SK-N-SH treated with all-trans-retinoic acid at 6 μM for 48 hours (cell line): ENCODE measurements around the gene SUSD5.

ENCODE experiments used
- ATAC-seq: fragments of 200-7000 bp; cut with Tn5 transposase; 3 replicates; pipeline ENCODE4 v1.9.1; 2020; ENCODE audit warnings: mild to moderate bottlenecking, moderate library complexity
- ARNTL ChIP-seq: fragments of 450-650 bp; formaldehyde crosslinking; IDR thresholded peaks from 2 replicates; pipeline ENCODE4 v1.5.0; 2020; ENCODE audit warnings: low read depth, mild to moderate bottlenecking, moderate library complexity, borderline replicate concordance
- BACH2 ChIP-seq: fragments of 250-450 bp; sonication (Bioruptor Pico); IDR thresholded peaks from 2 replicates; pipeline ENCODE4 v1.9.0; 2021; ENCODE audit warnings: mild to moderate bottlenecking, borderline replicate concordance
- CSDC2 ChIP-seq: fragments of 250-450 bp; sonication (Bioruptor Pico); IDR thresholded peaks from 2 replicates; pipeline ENCODE4 v1.5.0; 2020; ENCODE audit warnings: mild to moderate bottlenecking, moderate library complexity
- CSRNP3 ChIP-seq: fragments of 250-450 bp; sonication (Bioruptor Pico); IDR thresholded peaks from 2 replicates; pipeline ENCODE4 v1.5.1; 2021; ENCODE audit warnings: mild to moderate bottlenecking, moderate library complexity
- ESRRG ChIP-seq: fragments of 250-450 bp; sonication (Bioruptor Pico); IDR thresholded peaks from 2 replicates; pipeline ENCODE4 v1.6.1; 2021; ENCODE audit warnings: mild to moderate bottlenecking
- GLIS3 ChIP-seq: fragments of 250-450 bp; sonication (Bioruptor Pico); IDR thresholded peaks from 2 replicates; pipeline ENCODE4 v1.5.0; 2020; ENCODE audit warnings: mild to moderate bottlenecking, moderate library complexity
- ISL1 ChIP-seq: fragments of 250-450 bp; sonication (Bioruptor Pico); IDR thresholded peaks from 2 replicates; pipeline ENCODE4 v2.1.2; 2022; ENCODE audit warnings: mild to moderate bottlenecking, moderate library complexity
- OSR1 ChIP-seq: fragments of 250-450 bp; sonication (Bioruptor Pico); IDR thresholded peaks from 2 replicates; pipeline ENCODE4 v1.8.0; 2022; ENCODE audit warnings: moderate library complexity, mild to moderate bottlenecking, inconsistent platforms
- PPARA ChIP-seq: fragments of 250-450 bp; sonication (Bioruptor Pico); IDR thresholded peaks from 2 replicates; pipeline ENCODE4 v1.5.0; 2020; ENCODE audit warnings: mild to moderate bottlenecking, borderline replicate concordance
- RARB ChIP-seq: fragments of 250-450 bp; sonication (Bioruptor Pico); IDR thresholded peaks from 2 replicates; pipeline ENCODE4 v1.8.0; 2021; ENCODE audit warnings: mild to moderate bottlenecking, moderate library complexity
- SNAI2 ChIP-seq: fragments of 250-450 bp; sonication (Bioruptor Pico); IDR thresholded peaks from 2 replicates; pipeline ENCODE4 v1.5.0; 2020; ENCODE audit warnings: mild to moderate bottlenecking, moderate library complexity
- TCF4 ChIP-seq: fragments of 250-450 bp; sonication (Bioruptor Pico); IDR thresholded peaks from 2 replicates; pipeline ENCODE4 v1.8.0; 2021; ENCODE audit warnings: mild to moderate bottlenecking, moderate library complexity, borderline replicate concordance
- TOX ChIP-seq: fragments of 250-450 bp; sonication (Bioruptor Pico); IDR thresholded peaks from 2 replicates; pipeline ENCODE4 v1.8.0; 2021; ENCODE audit warnings: mild to moderate bottlenecking, moderate library complexity, borderline replicate concordance
- TSHZ2 ChIP-seq: fragments of 250-450 bp; sonication (Bioruptor Pico); IDR thresholded peaks from 2 replicates; pipeline ENCODE4 v1.5.0; 2020; ENCODE audit warnings: mild to moderate bottlenecking, moderate library complexity
- ZC3H10 ChIP-seq: fragments of 250-450 bp; sonication (Bioruptor Pico); IDR thresholded peaks from 2 replicates; pipeline ENCODE4 v1.5.1; 2021; ENCODE audit warnings: mild to moderate bottlenecking, moderate library complexity
- ZFP3 ChIP-seq: fragments of 250-450 bp; sonication (Bioruptor Pico); IDR thresholded peaks from 2 replicates; pipeline ENCODE4 v1.5.0; 2020; ENCODE audit warnings: mild to moderate bottlenecking, moderate library complexity
- ZFP30 ChIP-seq: fragments of 450-650 bp; formaldehyde crosslinking; IDR thresholded peaks from 2 replicates; pipeline ENCODE4 v1.5.0; 2022; ENCODE audit warnings: mild to moderate bottlenecking, moderate library complexity
- ZNF565 ChIP-seq: fragments of 450-650 bp; formaldehyde crosslinking; conservative IDR thresholded peaks from 2 replicates; pipeline ENCODE4 v1.5.0; 2020; ENCODE audit warnings: low read depth, mild to moderate bottlenecking, moderate library complexity
- ZNF8 ChIP-seq: fragments of 450-650 bp; formaldehyde crosslinking; IDR thresholded peaks from 2 replicates; pipeline ENCODE4 v1.5.0; 2020; ENCODE audit warnings: mild to moderate bottlenecking, moderate library complexity
- TF ChIP-seq, protein P1 (sequence below): fragments of 250-450 bp; sonication (Bioruptor Pico); IDR thresholded peaks from 2 replicates; pipeline ENCODE4 v1.8.0; 2021; ENCODE audit warnings: low read depth, mild to moderate bottlenecking, moderate library complexity, borderline replicate concordance
- TF ChIP-seq, protein P2 (sequence below): fragments of 250-450 bp; sonication (Bioruptor Pico); IDR thresholded peaks from 2 replicates; pipeline ENCODE4 v1.8.0; 2020; ENCODE audit warnings: mild to moderate bottlenecking, moderate library complexity, borderline replicate concordance
- TF ChIP-seq, protein P3 (sequence below): fragments of 250-450 bp; sonication (Bioruptor Pico); IDR thresholded peaks from 2 replicates; pipeline ENCODE4 v1.5.1; 2020; ENCODE audit warnings: low read depth, mild to moderate bottlenecking, moderate library complexity

SUSD5 gene

DNA sequence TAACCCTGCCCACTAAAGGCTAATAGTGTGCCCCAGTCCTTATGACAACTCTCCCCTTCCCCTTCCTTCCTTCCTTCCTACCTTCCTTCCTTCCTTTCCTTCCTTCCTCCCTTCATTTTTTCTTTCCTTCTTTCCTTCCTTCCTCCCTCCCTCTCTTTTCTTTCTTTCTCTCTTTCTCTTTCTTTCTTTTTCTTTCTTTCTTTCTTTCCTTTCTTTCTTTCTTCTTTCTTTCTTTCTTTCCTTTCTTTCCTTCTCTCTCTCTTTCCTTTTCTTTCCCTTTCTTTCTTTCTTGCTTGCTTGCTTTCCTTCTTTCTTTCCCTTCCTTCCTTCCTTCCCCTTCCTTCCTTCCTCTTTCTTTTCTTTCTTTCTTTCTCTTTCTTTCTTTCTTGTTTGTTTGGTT lies 28.2 kb upstream of the SUSD5 start:
- TF ChIP-seq ARNTL (CRISPR knock-in tag) (no peak), TCF4 (CRISPR knock-in tag) (no peak), BACH2 (CRISPR knock-in tag) (no peak), ZNF565 (no peak), SNAI2 (no peak), TOX (CRISPR knock-in tag) (no peak), RARB (CRISPR knock-in tag) (no peak), ZFP30 (CRISPR knock-in tag) (no peak), GLIS3 (CRISPR knock-in tag) (no peak), ISL1 (CRISPR knock-in tag) (no peak), ZFP3 (no peak), CSRNP3 (CRISPR knock-in tag) (no peak), ZNF8 (CRISPR knock-in tag) (no peak), ZC3H10 (CRISPR knock-in tag) (no peak), ESRRG (CRISPR knock-in tag) (no peak), CSDC2 (no peak), TSHZ2 (no peak), PPARA (CRISPR knock-in tag) (no peak)
- TF ChIP-seq, protein P1, sequence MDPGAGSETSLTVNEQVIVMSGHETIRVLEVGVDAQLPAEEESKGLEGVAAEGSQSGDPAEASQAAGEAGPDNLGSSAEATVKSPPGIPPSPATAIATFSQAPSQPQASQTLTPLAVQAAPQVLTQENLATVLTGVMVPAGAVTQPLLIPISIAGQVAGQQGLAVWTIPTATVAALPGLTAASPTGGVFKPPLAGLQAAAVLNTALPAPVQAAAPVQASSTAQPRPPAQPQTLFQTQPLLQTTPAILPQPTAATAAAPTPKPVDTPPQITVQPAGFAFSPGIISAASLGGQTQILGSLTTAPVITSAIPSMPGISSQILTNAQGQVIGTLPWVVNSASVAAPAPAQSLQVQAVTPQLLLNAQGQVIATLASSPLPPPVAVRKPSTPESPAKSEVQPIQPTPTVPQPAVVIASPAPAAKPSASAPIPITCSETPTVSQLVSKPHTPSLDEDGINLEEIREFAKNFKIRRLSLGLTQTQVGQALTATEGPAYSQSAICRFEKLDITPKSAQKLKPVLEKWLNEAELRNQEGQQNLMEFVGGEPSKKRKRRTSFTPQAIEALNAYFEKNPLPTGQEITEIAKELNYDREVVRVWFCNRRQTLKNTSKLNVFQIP, result no peak
- TF ChIP-seq, protein P2, sequence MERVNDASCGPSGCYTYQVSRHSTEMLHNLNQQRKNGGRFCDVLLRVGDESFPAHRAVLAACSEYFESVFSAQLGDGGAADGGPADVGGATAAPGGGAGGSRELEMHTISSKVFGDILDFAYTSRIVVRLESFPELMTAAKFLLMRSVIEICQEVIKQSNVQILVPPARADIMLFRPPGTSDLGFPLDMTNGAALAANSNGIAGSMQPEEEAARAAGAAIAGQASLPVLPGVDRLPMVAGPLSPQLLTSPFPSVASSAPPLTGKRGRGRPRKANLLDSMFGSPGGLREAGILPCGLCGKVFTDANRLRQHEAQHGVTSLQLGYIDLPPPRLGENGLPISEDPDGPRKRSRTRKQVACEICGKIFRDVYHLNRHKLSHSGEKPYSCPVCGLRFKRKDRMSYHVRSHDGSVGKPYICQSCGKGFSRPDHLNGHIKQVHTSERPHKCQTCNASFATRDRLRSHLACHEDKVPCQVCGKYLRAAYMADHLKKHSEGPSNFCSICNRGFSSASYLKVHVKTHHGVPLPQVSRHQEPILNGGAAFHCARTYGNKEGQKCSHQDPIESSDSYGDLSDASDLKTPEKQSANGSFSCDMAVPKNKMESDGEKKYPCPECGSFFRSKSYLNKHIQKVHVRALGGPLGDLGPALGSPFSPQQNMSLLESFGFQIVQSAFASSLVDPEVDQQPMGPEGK, result no peak
- ATAC-seq, result no peak

DNA sequence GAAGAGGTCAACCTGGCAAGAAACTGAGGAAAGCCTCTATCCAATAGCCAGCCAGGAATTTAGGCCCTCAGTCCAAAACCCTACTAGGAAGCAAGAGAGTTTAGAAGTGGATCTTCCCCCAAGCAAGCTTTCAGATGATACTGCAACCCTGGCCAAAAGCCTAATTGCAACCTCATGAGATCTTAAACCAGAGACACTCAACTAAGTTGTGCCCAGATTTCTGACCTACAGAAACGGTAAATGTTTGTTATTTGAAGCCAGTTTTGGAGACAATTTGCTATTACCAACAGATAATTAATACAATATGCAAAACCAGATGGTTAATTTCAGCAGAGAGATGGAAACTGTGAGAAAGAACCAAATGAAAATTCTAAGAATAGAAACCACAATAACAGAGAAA lies 21.7 kb upstream of the SUSD5 start:
- TF ChIP-seq ZNF565 (no peak), GLIS3 (CRISPR knock-in tag) (no peak), BACH2 (CRISPR knock-in tag) (no peak), OSR1 (CRISPR knock-in tag) (no peak), ZFP3 (no peak), PPARA (CRISPR knock-in tag) (no peak), TSHZ2 (no peak)
- TF ChIP-seq, protein P3, sequence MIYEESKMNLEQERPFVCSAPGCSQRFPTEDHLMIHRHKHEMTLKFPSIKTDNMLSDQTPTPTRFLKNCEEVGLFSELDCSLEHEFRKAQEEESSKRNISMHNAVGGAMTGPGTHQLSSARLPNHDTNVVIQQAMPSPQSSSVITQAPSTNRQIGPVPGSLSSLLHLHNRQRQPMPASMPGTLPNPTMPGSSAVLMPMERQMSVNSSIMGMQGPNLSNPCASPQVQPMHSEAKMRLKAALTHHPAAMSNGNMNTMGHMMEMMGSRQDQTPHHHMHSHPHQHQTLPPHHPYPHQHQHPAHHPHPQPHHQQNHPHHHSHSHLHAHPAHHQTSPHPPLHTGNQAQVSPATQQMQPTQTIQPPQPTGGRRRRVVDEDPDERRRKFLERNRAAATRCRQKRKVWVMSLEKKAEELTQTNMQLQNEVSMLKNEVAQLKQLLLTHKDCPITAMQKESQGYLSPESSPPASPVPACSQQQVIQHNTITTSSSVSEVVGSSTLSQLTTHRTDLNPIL (CRISPR knock-in tag), result no peak
- ATAC-seq, result no peak
